KMS-11 (cell line): ENCODE measurements around the gene CCDC154.

ENCODE experiments used
- H2AFZ ChIP-seq: fragments of 200-600 bp; sonication (generic); 2 replicates; pipeline ENCODE4 v1.6.1; 2016; ENCODE audit warnings: antibody characterized with exemption, mixed run types, low read depth
- H3K27ac ChIP-seq: fragments of 200-600 bp; sonication (generic); 2 replicates; pipeline ENCODE4 v1.6.1; 2016; ENCODE audit warnings: mild to moderate bottlenecking, mixed run types
- H3K27me3 ChIP-seq: fragments of 200-600 bp; sonication (generic); 2 replicates; pipeline ENCODE4 v1.6.1; 2017; ENCODE audit warnings: mild to moderate bottlenecking, low read depth, mixed run types, moderate library complexity; ENCODE audit not compliant: insufficient read depth
- H3K36me3 ChIP-seq: fragments of 200-600 bp; sonication (generic); 2 replicates; pipeline ENCODE4 v1.6.1; 2017; ENCODE audit warnings: mild to moderate bottlenecking, mixed run types; ENCODE audit not compliant: insufficient read depth
- H3K4me1 ChIP-seq: fragments of 200-600 bp; sonication (generic); 2 replicates; pipeline ENCODE4 v1.6.1; 2016; ENCODE audit warnings: mild to moderate bottlenecking, low read depth, mixed run types; ENCODE audit not compliant: poor library complexity, severe bottlenecking
- H3K4me2 ChIP-seq: fragments of 200-600 bp; sonication (generic); 2 replicates; pipeline ENCODE4 v1.7.0; 2016; ENCODE audit warnings: mild to moderate bottlenecking, mixed run types
- H3K4me3 ChIP-seq: fragments of 200-600 bp; sonication (generic); IDR thresholded peaks from 2 replicates; pipeline ENCODE4 v1.6.1; 2017; ENCODE audit warnings: low read depth, low read length, mixed read lengths; ENCODE audit not compliant: insufficient read depth
- H3K79me2 ChIP-seq: fragments of 200-600 bp; sonication (generic); 2 replicates; pipeline ENCODE4 v1.6.1; 2016; ENCODE audit warnings: low read depth, mixed run types; ENCODE audit not compliant: insufficient read depth
- H3K9ac ChIP-seq: fragments of 200-600 bp; sonication (generic); 2 replicates; pipeline ENCODE4 v1.6.1; 2016; ENCODE audit warnings: mild to moderate bottlenecking, mixed run types
- H4K20me1 ChIP-seq: fragments of 200-600 bp; sonication (generic); 2 replicates; pipeline ENCODE4 v1.6.1; 2016; ENCODE audit warnings: mild to moderate bottlenecking, mixed run types; ENCODE audit not compliant: insufficient read depth
- CTCF ChIP-seq: fragments of 200-600 bp; sonication (generic); conservative IDR thresholded peaks from 2 replicates; pipeline ENCODE4 v1.6.1; 2017; ENCODE audit warnings: low read depth, mild to moderate bottlenecking, antibody characterized with exemption, low read length, moderate library complexity, mixed read lengths

CCDC154 gene

GRCh38 chr16:1403733-1404132 lies 40.6 kb downstream of the CCDC154 start:
- no peak for TF ChIP-seq CTCF
- Histone ChIP-seq H3K27ac (no peak overlapping the region), H3K4me2 (no peak overlapping the region), H3K36me3 (no peaks in the 10 kb centered on the region), H3K4me3 (no peak overlapping the region), H3K4me1 (no peaks in the 10 kb centered on the region), H2AFZ (no peak overlapping the region), H3K9ac (no peak overlapping the region), H4K20me1 (no peaks in the 10 kb centered on the region), H3K27me3 (no peaks in the 10 kb centered on the region), H3K79me2 (peaks cover 35% of the 10 kb centered on the region; the same call in 1 of the 2 replicates)

DNA sequence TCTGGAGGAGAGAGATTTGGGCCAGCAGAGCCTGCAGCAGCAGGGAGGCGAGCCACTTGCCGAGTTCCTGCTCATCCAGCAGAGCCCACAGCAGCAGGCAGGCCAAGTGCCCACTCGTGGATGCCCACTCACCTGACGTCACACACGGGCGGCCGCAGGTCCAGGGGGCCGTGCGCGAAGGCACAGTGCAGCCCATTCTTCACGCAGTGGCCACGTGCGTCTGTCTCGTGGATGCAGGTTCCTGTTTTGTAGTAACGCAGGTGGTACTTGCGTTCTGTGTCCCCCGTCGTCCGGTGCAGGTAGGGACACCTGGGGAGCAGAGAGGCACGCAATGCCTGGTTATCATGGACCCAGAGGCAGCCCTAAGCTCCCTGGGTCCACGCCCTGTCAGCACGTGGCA lies 41.3 kb downstream of the CCDC154 start:
- no peaks in the 10 kb centered on the region for H3K4me1 ChIP-seq
- H3K4me2 ChIP-seq: no peak overlapping the region
- H2AFZ ChIP-seq: no peak overlapping the region
- H3K27ac ChIP-seq: no peak overlapping the region
- no peak overlapping the region for H3K4me3 ChIP-seq
- H3K9ac ChIP-seq: no peak overlapping the region
- no peak for TF ChIP-seq CTCF
- H3K27me3 ChIP-seq: no peaks in the 10 kb centered on the region
- peaks cover 29% of the 10 kb centered on the region; the same call in 1 of the 2 replicates for H3K79me2 ChIP-seq
- no peaks in the 10 kb centered on the region for H4K20me1 ChIP-seq
- H3K36me3 ChIP-seq: no peaks in the 10 kb centered on the region

DNA sequence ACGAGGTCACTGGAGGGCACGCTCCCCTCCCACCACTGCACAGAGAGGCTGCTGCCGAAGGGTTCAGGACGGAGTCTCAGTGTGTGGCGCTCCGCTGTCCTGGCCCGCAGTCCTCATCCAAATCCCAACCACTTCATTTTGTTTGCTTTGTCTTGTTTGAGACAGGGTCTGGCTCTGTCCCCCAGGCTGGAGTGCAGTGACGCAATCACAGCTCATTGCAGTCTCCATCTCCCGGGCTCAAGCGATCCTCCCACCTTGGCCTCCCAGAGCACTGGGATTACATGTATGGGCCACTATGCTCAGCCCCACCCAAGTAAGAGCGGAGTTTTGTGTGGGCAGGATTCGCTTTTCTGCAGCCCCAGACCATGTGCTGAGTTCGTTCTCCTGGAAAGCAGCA lies 42.6 kb downstream of the CCDC154 start:
- Histone ChIP-seq H3K9ac (no peak overlapping the region), H3K4me1 (no peaks in the 10 kb centered on the region), H4K20me1 (no peaks in the 10 kb centered on the region), H3K27ac (no peak overlapping the region), H3K4me2 (no peak overlapping the region), H3K27me3 (no peaks in the 10 kb centered on the region), H3K4me3 (no peak overlapping the region), H3K36me3 (no peaks in the 10 kb centered on the region), H3K79me2 (peaks cover 20% of the 10 kb centered on the region; the same call in 1 of the 2 replicates), H2AFZ (no peak overlapping the region)
- no peak for TF ChIP-seq CTCF

GRCh38 chr16:1401061-1401757 lies 43.1 kb downstream of the CCDC154 start:
- no peak overlapping the region for H3K9ac ChIP-seq

More at GRCh38 chr16:1401061-1401757, 43.1 kb downstream of the CCDC154 start:
- no peak overlapping the region for H3K4me3 ChIP-seq
- H3K79me2 ChIP-seq: peaks cover 15% of the 10 kb centered on the region; the same call in 1 of the 2 replicates
- no peak overlapping the region for H3K27ac ChIP-seq
- no peaks in the 10 kb centered on the region for H4K20me1 ChIP-seq
- no peak overlapping the region for H2AFZ ChIP-seq
- no peaks in the 10 kb centered on the region for H3K4me1 ChIP-seq
- H3K4me2 ChIP-seq: no peak overlapping the region
- H3K36me3 ChIP-seq: no peaks in the 10 kb centered on the region
- no peak for TF ChIP-seq CTCF
- H3K27me3 ChIP-seq: no peaks in the 10 kb centered on the region
